ENCODE data around the gene SCAMP3.
"Not testable (repeated sequence)": the region's sequence is repeated elsewhere in the genome, so short reads cannot be mapped to it uniquely, and the experiment has no call there.

SCAMP3 gene

DNA sequence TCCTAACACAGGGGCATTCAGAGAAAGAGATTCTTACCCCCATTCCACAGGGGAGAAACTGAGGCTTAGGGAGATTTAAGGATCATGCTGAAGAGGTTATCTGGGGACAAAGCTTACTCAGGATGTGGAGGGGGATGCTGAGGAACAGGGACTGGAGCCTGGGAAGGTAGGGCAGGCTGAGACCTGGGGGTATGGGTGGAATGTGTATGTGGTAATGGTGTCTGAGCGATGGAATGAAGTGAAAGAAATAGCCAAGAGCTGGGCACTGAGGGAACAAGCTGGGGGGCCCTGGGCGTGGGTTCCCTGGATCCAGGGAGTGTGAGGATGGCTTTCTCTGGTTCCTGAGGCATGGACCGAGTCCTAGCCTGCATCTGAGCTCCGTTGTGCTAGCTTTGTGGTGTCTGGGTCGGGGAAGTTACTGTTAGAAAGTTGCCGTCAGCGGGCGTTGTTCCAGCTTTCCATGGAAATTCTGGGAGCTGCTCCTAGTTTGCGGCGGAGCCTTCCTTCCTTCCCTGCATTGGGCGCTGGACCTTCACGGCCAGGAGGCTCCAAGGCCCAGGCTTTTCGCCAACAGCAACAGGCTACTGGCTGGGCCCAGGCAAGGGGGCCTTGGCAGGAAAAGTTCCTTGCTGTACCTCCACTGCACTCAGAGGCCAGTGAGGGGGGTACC lies 50.6 kb downstream of the SCAMP3 start:
- not testable (repeated sequence) for H3K4me3 ChIP-seq
- H3K27ac ChIP-seq: peak overlapping the region in 2 of 21 experiments; percentile 11 to 44

DNA sequence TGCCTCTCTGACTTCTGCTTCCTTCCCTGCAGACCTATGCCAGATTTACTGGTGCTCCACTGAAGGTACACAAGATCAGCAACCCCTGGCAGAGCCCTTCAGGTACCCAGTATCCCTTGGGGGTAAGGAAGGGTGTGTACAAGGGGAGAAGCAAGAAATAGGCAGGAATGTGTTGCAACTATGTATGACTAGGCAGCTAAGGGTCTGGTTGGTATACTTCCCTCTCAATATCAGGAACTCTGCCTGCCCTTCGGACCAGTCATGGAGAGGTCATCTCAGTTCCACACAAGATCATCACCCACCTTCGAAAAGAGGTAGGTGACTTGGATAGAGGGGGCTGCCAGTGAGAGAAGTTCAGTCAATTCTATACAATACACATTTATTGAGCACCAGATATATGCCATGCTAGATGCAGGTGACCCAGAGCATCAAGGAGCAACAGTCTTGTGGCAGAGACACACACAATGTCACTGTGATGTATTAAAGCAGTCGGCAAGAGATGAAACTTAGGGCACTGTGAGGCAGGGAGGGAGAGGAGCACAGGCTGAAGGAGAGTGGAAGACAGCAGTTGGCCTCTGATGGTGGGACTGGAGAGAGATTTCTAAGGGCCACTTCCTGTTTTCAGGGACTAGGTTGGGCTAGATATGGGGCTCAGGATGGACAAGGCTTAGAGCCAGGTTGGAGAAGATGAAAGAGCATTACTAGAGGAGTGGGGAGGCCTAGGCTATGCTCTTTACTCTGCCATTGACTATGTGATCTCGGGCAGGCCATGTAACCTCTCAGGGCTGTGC lies 51.7 kb downstream of the SCAMP3 start:
- no peak overlapping the region for H3K4me3 ChIP-seq
- peak overlapping the region in 5 of 21 experiments; percentile 11 to 100 (median 44) for H3K27ac ChIP-seq

DNA sequence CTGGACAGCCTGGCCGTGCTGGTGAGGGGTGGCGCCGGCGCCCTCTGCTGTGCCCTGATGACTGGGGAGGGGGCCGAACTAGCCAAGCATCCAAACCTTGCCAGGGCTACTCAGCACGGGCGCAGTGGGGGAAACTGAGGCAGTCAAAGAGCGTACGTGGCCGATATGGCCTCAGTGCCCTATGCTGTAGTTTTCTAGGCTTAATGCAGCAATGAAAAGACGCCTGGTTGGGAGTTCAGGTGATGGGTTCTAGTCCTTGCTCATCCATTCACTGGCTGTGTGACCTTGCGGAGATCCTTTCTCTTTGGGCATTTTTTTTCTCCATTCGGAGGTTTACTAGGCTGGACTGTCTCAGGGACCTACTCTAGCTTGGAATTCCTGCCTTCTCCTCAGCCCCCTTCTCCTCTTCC lies 52.8 kb downstream of the SCAMP3 start:
- H3K27ac ChIP-seq: peak overlapping the region; percentile 94 to 100 (median 99)
- peak overlapping the region; percentile 78 to 94 (median 91) for H3K4me3 ChIP-seq

DNA sequence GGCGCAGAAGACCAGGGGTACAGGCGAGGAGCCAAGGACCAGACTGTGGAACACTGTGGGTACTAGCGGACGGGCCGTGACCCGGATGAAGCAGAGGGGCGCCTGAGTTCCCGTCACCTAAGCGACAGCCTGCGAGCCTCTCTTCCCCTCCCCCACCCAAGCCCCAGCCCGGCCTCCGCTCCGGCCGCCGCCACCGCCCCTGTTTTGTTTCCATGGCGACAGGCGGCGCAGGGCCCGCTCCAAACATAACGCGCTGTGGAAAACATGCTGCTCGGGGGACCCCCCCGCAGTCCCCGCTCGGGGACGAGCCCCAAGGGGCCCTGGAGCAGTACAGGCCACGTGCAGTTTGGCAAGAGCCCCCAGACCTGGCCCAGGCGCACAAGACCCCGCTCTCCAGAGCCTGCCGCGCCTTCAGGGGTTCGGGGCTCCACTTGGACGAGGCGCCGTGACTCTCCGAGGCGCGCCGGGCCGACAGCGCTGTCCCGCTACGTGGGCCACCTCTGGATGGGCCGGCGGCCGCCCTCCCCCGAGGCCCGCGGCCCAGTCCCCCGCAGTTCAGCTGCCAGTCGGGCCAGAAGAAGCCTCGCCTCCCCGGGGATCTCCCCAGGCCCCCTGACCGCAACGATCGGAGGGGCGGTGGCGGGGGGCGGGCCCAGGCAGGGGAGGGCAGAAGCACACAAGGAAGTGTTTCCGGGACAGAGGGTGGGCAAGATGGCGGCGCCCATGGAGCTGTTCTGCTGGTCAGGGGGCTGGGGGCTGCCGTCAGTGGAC lies 53.4 kb downstream of the SCAMP3 start, which contains the start of gene MTX1:
TSS of gene MTX1 (plus strand) at position 155 of the 771 bp plus-strand sequence. CDS start at position 265, 110 bp downstream.
- H3K4me3 ChIP-seq: peak within 1 kb of the TSS; percentile 78 to 94 (median 91)
- H3K27ac ChIP-seq: peak within 1 kb of the TSS; percentile 94 to 100 (median 99)

DNA sequence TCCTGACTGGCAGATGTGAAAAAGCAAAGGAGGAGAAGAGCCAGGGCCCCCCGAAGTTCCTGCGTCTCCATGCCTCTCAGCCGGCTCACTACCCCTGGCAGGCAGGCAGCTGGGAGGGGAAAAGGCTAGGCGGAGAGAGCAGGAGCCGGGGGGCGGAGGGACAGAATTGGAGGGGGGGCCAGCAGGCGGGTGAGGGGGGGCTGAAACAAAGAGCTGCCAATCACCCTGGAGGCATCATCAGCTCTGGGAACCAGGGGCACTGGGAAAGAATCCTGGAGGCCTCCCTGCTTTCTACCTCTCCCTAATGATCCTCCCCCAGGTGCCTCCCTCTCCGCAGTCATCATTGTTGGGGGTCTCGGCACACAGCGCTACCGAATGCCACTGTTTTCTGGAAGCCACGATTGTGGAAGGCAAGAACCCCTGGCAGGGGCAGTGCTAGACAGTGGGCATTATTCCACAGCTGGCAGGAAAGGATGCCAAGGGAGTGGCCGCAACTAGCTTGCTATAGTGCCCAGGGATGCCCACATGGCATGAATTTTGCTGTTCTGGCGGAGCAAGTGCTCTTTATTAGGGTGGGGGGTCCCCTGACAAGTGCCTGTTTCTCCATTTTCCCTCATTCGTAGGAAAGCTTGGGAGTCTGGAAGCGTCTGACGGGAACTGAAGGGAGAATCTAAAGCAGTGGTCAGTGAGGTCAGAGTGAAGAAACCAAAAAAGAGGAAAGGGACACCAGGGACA lies 54.2 kb downstream of the SCAMP3 start, which contains the start of gene THBS3:
TSS of gene THBS3 (minus strand) at position 92 of the 735 bp plus-strand sequence. CDS start at position 71, 21 bp downstream.
- H3K4me3 ChIP-seq: peak within 1 kb of the TSS; percentile 78 to 94 (median 91)
- H3K27ac ChIP-seq: peak within 1 kb of the TSS; percentile 94 to 100 (median 99)

DNA sequence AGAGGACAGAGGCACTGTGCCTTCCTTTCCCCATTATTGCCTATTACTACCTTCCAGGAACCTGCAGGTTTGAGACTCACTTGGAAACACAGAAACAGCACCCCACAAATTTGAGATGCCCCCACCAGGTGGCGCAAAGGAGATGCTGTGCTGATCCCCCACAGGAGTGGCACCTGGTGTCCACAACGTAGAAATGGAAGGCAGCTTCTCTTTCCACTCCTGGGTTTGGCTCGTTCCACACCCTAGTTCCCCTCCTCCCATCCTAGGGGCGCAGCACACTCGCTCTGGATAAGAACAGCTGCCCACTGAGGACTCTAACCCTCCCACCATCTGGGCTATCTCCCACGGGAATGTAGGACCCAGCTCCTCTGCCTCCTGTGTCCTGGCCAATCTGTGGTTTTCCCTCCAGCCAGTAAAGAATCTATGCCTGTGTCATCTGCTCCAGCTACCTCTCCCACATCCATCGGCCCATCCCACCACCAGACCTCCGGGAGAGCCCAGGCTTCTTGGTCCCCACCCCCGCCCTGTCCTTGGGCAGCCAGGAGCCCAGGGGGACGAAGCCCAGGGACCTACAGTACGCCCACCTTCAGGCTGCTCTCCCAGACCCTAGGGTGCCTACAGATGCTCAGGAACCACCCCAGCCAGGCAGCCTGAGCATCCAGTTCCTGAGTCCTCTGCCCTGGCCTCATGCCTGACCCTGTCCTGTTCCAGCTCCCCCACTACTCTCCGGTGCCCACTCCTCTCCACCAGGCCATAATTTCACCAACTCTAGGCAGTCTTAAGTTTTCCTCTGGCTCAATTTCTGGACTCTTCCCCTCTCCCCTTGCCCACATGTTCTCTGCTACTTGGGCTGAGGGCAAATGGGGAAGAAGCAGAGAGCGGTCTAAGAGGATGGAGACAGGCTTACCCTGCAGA lies 55.0 kb downstream of the SCAMP3 start:
- Histone ChIP-seq H3K27ac (peak overlapping the region in 20 of 21 experiments; percentile 94 to 100 (median 100)), H3K4me3 (peak overlapping the region in 5 of 7 experiments; percentile 78 to 93 (median 91))

Data from skin epidermis (tissue), 12 donors.